Pancreas (tissue), 10 donors: ENCODE results near the gene INSYN2B. TPM values are rescaled to one million over a fixed set of nuclear protein-coding genes. Genes with fewer than 3 reads are reported as not detected.

Experiments used
- ATAC-seq, 4 donors: fragments of 200-7000 bp; cut with Tn5 transposase; one replicate each; pipeline versions ENCODE4 v1.8.0 to v1.9.1; 2020; ENCODE audit warnings: mild to moderate bottlenecking in 4 of 4, moderate library complexity in 4 of 4
- DNase-seq, 6 donors: peaks; one replicate each; pipeline ENCODE4 v3.0.0-alpha.2; 2020
- FAIRE-seq: peaks from 2 replicates; lab custom pipeline; 2012; peaks lifted over from hg19 to GRCh38; lab: Jason Lieb, UNC
- H3K27ac ChIP-seq, 4 donors: fragments of 200-600 bp; sonication (generic); 1 replicate in 3 of 4; 2 replicates in 1 of 4; pipeline versions ENCODE4 v1.5.0 to v1.8.0; 2020
- H3K27me3 ChIP-seq, 4 donors: fragments of 200-600 bp; one replicate each; pipeline ENCODE4 v1.8.0; 2021
- H3K36me3 ChIP-seq, 3 donors: fragments of 200-600 bp; sonication (generic) in 1 of 3; one replicate each; pipeline versions ENCODE4 v1.5.0 to v1.8.0; 2020 to 2021
- H3K4me1 ChIP-seq, 3 donors: fragments of 200-600 bp; one replicate each; pipeline ENCODE4 v1.8.0; 2021
- H3K4me3 ChIP-seq, 4 donors: fragments of 200-600 bp; sonication (generic) in 2 of 4; one replicate each; pipeline versions ENCODE4 v1.5.0 to v1.8.0; 2020 to 2021
- H3K9me3 ChIP-seq, 4 donors: fragments of 200-600 bp; one replicate each; pipeline ENCODE4 v1.8.0; 2021
- WGBS, 2 donors: extraction: QIAGEN DNeasy Blood & Tissue Kit; methylation state at CpG; one replicate each; pipeline ENCODE4 v1.1.7; 2013; 5-methylcytosine and 5-hydroxymethylcytosine counted together
- intact Hi-C, 3 donors: fragments of 100-400 bp; cut with DNase I; formaldehyde crosslinking; loops; one replicate each; pipeline versions ENCODE4 v1.11.1 to v1.14.2; 2022
- polyA plus RNA-seq, 2 donors: library from polyadenylated mRNA; stranded (reverse); fragments of 200-250 nt; gene quantifications; one replicate each; pipeline ENCODE4 v1.2.3, GENCODE V29; 2013
- total RNA-seq, 6 donors: library from RNA; stranded (reverse); fragmentation: NEBNext Ultra II Directional in 4 of 6; extraction: Animal tissue kit (Norgen Biotek cat#: 25700) in 4 of 6; gene quantifications; one replicate each; pipeline versions ENCODE4 v1.2.1 to v1.2.4, GENCODE V29; 2021 to 2023
- TF ChIP-seq, protein P1 (sequence below), 4 donors: fragments of 200-600 bp; sonication (generic) in 3 of 4; IDR thresholded peaks; one replicate each; pipeline versions ENCODE4 v1.5.0 to v1.8.0; 2021; ENCODE audit warnings: antibody characterized with exemption in 4 of 4
- donor health status: healthy with polysubstance abuse.
- donor health status: DM: no; HTN: no; CAD: no; lungs with moderate emphysema.
- donor health status: DM: no; HTN: no; CAD: no.
- donor health status: control.
- donor health status: control.
- donor health status: Bipolar disorder and iron deficiency.
- donor health status: DM: yes; HTN: yes; CAD: no.
- donor health status: DM: no; HTN: no; CAD: no.
- donor health status: DM: no; HTN: no; CAD: no.
- donor health status: DM: yes; HTN: yes; CAD: no.

Gene INSYN2B
- total and polyA plus RNA-seq, 8 donors = 0.02 TPM; not detected in 7

DNA sequence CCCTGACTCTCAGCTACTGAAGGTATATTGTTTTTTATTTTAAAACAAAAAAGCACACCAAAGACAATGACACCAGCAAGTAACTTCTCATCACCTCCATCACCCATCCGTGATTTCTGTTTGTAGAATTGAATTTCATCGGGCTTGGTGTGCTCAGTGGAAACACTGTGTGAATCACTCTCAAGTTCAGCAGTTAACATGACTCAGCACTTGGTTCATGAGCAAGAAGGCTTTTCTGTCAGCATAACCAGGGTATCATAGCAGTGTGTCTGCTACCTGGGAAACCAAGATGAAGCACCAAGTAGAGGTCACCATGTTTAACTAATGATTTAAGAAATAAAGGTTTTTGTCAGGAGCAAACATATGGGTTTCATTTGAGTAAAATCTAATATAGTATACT, 123.7 kb downstream of the INSYN2B start:
- FAIRE-seq = no peak
- no peaks in the 10 kb centered on the region for H3K27me3 ChIP-seq
- intact Hi-C loops = no loop called here
- no peaks in the 10 kb centered on the region for H3K9me3 ChIP-seq
- no peak overlapping the region for H3K4me3 ChIP-seq
- WGBS, 2 donors = 59 to 65% methylated on average over 2 of the region's 2 CpGs
- H3K36me3 ChIP-seq = no peaks in the 10 kb centered on the region
- no peak overlapping the region for H3K27ac ChIP-seq
- no peak for DNase-seq
- ATAC-seq = peak in 1 of 4 donors; percentile 23
- TF ChIP-seq, protein P1, sequence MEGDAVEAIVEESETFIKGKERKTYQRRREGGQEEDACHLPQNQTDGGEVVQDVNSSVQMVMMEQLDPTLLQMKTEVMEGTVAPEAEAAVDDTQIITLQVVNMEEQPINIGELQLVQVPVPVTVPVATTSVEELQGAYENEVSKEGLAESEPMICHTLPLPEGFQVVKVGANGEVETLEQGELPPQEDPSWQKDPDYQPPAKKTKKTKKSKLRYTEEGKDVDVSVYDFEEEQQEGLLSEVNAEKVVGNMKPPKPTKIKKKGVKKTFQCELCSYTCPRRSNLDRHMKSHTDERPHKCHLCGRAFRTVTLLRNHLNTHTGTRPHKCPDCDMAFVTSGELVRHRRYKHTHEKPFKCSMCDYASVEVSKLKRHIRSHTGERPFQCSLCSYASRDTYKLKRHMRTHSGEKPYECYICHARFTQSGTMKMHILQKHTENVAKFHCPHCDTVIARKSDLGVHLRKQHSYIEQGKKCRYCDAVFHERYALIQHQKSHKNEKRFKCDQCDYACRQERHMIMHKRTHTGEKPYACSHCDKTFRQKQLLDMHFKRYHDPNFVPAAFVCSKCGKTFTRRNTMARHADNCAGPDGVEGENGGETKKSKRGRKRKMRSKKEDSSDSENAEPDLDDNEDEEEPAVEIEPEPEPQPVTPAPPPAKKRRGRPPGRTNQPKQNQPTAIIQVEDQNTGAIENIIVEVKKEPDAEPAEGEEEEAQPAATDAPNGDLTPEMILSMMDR (IDR thresholded peaks at IDR 0.05) = no peak
- H3K4me1 ChIP-seq = no peaks in the 10 kb centered on the region

DNA sequence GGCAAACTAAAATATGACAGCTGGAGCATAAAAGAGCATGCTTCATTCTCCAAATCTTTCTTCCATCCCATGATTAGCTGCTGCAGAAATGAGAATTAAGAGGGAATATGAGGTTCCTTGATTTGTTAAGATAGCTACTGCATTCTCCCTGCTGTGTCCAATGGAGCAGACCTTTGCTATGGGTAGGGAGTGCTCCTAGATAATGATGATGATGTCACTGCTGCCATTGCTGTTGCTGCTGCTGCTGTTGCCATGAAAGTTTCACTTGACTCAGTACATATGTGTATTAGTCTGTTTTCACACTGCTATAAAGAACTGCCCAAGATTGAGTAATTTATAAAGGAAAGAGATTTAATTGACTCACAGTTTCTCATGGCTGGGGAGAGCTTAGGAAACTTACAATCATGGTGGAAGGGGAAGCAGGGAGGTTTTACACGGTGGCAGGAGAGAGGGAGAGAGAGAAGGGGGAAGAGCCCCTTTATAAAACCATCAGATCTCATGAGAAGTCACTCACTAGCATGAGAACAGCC, 128.9 kb downstream of the INSYN2B start:
- WGBS, 2 donors = 26 to 50% methylated on average over 1 of the region's 1 CpG
- intact Hi-C loops = no loop called here
- ATAC-seq = no peak
- TF ChIP-seq, protein P1 (IDR thresholded peaks at IDR 0.05) = no peak
- no peaks in the 10 kb centered on the region for H3K4me1 ChIP-seq
- DNase-seq = no peak
- no peak overlapping the region for H3K4me3 ChIP-seq
- no peaks in the 10 kb centered on the region for H3K9me3 ChIP-seq
- H3K27me3 ChIP-seq = no peaks in the 10 kb centered on the region
- H3K36me3 ChIP-seq = no peaks in the 10 kb centered on the region
- FAIRE-seq = no peak
- no peak overlapping the region for H3K27ac ChIP-seq

DNA sequence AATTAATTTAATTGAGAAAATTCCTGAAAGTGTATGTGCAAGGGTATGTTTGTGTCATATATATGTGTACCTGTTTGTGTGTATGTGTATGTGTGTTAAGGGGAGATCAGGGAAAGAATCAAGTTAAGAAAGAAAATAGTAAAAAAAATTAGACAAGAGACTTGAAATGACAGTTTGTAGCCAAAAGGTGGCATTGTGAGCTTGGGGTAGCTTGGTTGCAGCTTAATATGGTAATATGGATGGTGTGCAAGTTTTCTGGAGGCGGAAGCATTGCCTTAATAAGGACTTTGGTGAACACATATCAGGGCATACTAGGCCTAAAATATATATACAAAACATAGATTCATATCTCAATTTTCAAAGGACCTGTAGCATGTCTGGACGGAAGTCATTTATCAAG, 129.9 kb downstream of the INSYN2B start:
- Histone ChIP-seq H3K36me3 (no peaks in the 10 kb centered on the region), H3K9me3 (no peaks in the 10 kb centered on the region), H3K4me1 (no peaks in the 10 kb centered on the region), H3K27me3 (no peaks in the 10 kb centered on the region), H3K27ac (no peak overlapping the region), H3K4me3 (no peak overlapping the region)
- intact Hi-C loops = no loop called here
- DNase-seq = no peak
- no peak for ATAC-seq
- 88% methylated on average over 2 of the region's 2 CpGs for WGBS, 2 donors
- no peak for FAIRE-seq
- TF ChIP-seq, protein P1 (IDR thresholded peaks at IDR 0.05) = no peak

DNA sequence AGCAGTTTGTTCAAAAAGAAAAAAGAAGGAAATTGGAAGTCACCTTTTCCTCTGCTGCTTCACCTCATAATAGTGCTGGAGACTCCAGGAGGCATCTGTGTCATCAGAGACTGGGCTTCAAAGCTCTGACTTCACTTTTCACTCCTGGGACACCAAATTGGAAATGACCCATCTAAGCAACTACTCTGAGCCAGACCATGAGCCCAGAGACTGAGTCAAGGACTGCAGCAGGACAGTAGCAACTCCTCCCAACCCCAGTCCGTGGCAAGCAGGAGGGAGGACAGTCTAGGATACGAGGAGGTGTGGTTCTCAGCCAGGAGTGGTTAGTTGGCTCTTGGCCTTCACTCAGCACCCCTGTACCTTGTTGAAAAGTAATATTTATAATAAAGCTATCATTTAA, 131.5 kb downstream of the INSYN2B start:
- 41 to 50% methylated on average over 2 of the region's 2 CpGs for WGBS, 2 donors
- TF ChIP-seq, protein P1 (IDR thresholded peaks at IDR 0.05) = no peak
- FAIRE-seq (no peak), ATAC-seq (no peak), DNase-seq (no peak)
- intact Hi-C loops = no loop called here
- H3K36me3 ChIP-seq = no peaks in the 10 kb centered on the region
- H3K4me1 ChIP-seq = no peaks in the 10 kb centered on the region
- no peaks in the 10 kb centered on the region for H3K9me3 ChIP-seq
- no peak overlapping the region for H3K27ac ChIP-seq
- H3K4me3 ChIP-seq = no peak overlapping the region
- no peaks in the 10 kb centered on the region for H3K27me3 ChIP-seq

DNA sequence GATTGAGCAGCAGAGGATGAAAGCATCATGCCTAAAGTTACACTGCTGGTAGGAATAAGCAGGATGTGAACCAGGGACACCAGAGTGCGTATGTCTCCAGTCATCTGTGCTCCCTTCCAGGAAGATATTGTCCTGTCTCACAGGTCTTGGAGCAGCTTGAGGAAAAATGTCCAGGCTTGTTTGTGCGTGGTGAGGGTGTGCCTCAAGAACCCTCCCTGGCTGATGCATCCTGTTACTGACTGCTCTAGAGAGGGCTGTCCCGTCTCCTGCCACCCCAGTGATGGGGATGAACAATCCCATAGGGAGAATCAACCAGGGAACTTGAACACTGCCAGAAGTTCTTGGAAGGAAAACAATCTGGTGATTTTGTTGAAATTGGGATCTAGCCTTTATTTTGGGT, 132.0 kb downstream of the INSYN2B start:
- no peak overlapping the region for H3K4me3 ChIP-seq
- TF ChIP-seq, protein P1 (IDR thresholded peaks at IDR 0.05) = no peak
- intact Hi-C loops = no loop called here
- H3K27me3 ChIP-seq = no peaks in the 10 kb centered on the region
- H3K27ac ChIP-seq = no peak overlapping the region
- WGBS, 2 donors = 56 to 69% methylated on average over 3 of the region's 3 CpGs
- H3K9me3 ChIP-seq = no peaks in the 10 kb centered on the region
- ATAC-seq = no peak
- no peak for FAIRE-seq
- no peaks in the 10 kb centered on the region for H3K36me3 ChIP-seq
- DNase-seq = no peak
- H3K4me1 ChIP-seq = no peaks in the 10 kb centered on the region
